ENCODE results near the gene GAL3ST1.
"Not testable (repeated sequence)": the region's sequence is repeated elsewhere in the genome, so short reads cannot be mapped to it uniquely, and the experiment has no call there.

GRCh38 chr22:30567277-30567676, 7.2 kb downstream of the GAL3ST1 start:
- TF ChIP-seq POLR2AphosphoS5, POLR2A, CTCF (IDR thresholded peaks at IDR 0.05): not testable (repeated sequence)
